HG03469 (cell line): ENCODE results near the gene LIN28B.
"Not testable (repeated sequence)": the region's sequence is repeated elsewhere in the genome, so short reads cannot be mapped to it uniquely, and the experiment has no call there.

ENCODE experiments used
- ATAC-seq: cut with Tn5 transposase; IDR thresholded peaks from one replicate; pipeline ENCODE4 v1.9.1; 2021; ENCODE audit warnings: mild to moderate bottlenecking, moderate library complexity, moderate number of reproducible peaks; ENCODE audit not compliant: unreplicated experiment

The LIN28B gene

DNA sequence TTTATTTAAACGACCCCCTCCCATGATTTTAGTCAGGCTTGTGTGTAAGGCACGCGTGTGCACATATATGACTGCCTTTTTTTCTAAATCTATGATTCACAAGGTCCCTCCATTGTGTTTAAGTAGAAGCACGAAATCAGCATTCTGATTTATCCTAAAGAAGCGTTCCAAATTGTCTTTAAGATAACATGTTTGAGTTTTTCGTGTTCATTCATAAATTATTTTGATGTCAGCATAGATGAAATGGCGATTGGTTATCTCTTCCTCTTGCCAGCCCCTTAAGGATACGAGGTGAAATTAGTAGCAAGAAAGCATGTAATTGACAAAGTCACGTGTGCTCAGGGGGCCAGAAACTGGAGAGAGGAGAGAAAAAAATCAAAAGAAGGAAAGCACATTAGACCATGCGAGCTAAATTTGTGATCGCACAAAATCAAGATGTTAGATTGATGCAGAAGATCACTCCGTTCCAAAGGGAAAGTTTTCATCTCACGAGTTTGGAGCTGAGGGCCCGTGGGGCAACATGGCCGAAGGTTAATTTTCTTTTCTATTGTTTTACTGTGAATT is at the start of gene LIN28B:
LIN28B (plus strand) TSS at position 377 of the 564 bp plus-strand sequence; CDS start at position 521, 144 bp downstream.
- ATAC-seq, result no peak

DNA sequence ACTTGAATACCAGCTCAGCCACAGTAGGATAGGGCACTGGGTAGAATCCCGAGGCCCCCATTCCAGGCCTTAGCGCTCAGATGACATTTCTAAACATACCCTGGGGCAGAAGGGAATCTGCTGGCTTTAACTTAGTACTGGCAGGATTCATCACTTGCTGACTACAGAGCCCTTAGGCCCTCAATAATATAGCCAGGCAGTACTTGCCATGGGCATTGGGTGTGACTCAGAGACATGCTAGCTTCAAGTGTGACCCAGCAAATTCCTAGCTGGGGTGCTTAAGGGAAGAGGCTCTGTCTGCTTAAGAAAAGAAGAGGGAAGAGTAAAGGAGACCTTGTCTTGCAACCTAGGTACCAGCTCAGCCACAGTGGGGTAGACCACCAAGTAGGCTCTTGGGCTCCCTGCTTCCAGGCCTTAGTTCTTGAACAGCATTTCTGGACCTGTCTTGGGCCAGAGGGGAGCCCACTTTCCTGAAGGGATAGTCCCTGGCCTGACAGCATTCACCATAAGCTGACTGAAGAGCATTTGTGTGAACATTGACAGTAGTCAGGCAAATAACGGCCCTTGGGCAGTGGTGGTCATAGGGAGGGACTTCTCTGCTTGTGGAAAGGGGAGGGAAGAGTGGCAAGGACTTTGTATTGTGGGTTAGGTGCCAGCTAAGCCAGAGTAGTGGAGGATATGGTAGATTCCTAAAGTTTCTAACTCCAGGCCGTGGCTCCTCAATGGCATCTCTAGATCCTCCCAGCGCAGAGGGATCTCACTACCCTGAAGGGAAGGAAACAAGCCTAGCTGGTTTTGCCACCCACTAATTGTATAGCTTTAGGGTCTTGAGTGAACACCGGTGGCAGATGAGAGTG is 48.6 kb upstream of the LIN28B start:
- ATAC-seq, result no peak

- no peak for ATAC-seq
Observed at GRCh38 chr6:104908888-104909525, 47.9 kb upstream of the LIN28B start.

GRCh38 chr6:104921896-104922295 is 35.0 kb upstream of the LIN28B start:
- ATAC-seq, result no peak

DNA sequence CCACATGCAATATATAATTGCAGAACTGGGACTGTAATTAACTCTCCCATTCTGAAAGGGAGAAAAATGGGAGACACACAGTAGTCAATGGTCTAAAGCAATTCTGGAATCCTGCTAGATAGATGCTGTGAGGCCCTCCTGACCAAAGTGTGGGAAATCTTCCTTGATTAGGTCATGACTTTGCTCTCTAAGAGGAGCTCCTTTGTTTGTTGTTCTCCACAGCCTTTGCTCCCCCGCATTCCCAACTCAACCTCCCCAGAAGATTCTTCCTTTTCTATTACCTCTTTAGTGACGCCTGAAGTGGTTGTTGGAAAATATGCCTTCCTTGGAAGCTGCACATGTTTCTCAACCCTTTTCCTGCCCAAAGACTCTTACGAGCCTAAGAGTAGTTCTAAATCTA is 28.8 kb upstream of the LIN28B start:
- no peak for ATAC-seq

- ATAC-seq, result no peak
Observed at GRCh38 chr6:104929353-104929752, 27.6 kb upstream of the LIN28B start.

DNA sequence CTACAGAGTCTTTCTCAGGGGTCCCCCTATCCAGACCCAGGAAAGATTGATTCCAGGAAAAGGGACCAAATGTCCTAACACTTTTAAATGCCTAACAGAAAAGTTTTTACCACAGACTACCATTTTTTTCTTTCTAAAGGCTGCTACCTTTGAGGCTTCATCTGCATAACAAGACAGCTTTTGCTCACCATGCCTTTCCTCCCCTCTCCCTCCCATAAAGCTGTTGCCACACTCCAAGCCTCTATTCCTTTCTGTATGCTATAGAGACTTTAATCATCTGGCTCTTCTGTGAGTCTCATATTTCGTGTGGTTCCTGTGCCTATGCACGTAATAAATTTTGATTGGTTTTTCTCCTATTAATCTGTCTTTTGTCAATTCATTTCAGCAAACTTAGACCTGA is 26.0 kb upstream of the LIN28B start:
- no peak for ATAC-seq

DNA sequence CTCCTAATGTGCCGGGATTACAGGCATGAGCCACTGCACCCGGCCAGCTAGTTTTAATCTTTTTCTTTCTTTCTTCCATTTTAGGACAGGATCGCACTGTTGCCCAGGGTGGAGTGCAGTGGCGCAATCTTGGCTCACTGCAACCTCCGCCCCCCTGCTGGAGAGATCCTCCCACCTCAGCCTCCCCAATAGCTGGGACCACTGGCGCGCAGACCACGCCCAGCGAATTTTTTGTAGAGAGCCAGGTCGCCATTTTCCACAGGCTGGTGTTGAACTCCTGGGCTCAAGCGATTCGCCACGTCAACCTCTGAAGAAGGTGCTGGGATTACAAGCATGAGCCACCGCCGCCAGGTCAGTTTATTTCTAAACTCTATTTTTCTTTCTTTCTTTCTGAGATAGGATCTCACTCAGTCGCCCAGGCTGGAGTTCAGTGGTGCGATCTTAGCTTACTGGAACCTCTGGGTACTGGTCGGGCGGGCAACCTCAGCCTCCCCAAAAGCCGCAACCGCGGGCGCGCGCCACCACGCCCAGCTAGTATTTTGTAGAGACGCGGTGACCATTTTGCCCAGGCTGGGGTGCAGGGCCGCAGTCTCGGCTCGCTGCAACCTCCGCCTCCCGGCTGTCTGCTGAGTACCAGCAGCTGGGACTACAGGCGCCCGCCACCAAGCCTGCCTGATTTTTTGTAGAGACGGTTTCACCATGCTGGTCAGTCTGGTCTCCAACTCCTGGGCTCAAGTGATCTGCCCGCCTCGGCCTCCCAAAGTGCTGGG is 20.0 kb upstream of the LIN28B start:
- no peak for ATAC-seq

GRCh38 chr6:104940238-104940892 is 16.5 kb upstream of the LIN28B start:
- ATAC-seq, result no peak

DNA sequence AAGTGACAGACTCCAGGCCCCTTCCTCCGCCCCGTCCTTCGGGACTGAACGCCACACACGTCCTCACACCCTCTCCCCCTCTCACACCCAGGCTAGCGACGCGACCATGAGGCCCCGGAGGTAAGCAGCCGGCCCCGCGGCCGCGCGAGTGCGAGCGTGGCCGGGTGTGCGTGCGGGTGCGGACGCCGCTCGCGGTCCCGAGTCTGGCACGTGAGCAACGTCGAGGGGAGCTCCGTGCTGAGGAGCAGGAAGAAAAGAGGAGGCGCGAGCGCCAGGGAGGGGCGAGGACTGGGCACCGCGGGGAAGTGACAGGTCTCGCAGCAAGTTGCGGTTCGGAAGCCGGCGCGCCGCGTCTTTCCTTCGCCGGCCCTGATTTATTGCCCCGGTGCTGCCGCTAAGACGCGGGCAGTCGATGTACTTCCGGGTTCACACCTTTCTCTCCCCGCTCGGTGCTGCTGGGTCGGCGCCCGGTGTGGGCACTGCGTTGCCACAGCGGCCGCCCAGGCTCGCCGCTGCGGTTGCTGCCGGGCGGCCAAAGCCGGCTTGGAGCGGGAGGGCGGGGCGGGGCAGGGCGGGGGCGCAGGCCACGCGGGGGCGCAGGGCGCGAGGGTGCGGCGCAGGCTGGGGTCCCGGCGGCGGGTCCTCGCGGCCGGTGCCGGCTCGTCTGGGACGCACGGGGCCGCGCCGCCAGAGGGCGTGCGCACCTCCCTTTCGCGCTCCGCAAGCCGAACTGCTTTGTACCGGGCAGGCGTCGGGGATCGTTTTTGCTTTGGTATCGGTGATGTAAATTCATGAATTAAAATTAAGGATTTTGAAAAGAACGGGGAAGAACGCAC is 15.8 kb upstream of the LIN28B start:
- no peak for ATAC-seq

- no peak for ATAC-seq
Observed at GRCh38 chr6:104941729-104942091, 15.2 kb upstream of the LIN28B start.

GRCh38 chr6:104943781-104944180 is 13.1 kb upstream of the LIN28B start:
- no peak for ATAC-seq

DNA sequence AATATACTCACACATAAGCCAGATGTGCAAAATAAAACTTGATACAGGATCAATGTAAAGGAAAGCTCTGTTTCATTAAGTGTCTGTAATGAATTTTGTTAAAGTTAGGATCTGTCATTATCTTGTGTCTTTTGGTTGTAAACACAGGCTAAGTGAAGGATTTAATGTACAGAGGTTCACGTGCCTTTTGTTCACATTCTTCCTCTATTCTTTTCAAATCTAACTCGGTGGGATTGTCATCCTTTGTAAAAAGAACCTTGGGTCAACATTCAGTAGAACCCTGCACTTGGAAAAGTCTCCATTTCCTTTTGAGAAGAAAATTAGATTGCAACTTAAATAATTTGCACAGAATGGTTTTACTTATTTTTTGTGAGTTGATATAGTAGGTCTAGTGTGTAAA is 7.7 kb upstream of the LIN28B start:
- ATAC-seq, result no peak

- ATAC-seq, result no peak
Observed at GRCh38 chr6:104951677-104952076, 5.2 kb upstream of the LIN28B start.

DNA sequence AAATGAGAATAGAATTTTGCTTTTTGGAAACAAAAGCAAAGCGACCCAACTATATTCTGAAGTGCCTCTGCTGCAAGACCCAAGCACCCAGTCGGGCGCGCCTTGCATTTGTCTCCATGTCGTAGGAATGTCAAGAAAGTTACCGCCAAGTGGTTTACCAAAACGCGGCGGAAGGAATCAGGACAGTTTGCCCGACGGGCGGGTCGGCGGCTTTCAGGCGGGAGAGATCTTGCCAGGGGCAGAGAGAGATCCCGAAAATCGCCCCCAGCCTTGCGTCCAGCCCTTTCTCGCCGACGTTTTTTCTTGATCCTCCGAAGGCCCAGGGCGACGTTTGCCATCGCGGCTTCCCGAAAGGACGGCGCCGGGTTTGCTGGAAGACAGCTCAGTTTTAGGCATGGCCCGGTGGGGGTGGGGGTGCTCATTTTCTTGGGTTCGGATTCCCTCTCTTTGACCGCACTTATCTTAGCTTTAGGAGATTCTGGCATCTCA is 4.0 kb upstream of the LIN28B start:
- ATAC-seq, result no peak

DNA sequence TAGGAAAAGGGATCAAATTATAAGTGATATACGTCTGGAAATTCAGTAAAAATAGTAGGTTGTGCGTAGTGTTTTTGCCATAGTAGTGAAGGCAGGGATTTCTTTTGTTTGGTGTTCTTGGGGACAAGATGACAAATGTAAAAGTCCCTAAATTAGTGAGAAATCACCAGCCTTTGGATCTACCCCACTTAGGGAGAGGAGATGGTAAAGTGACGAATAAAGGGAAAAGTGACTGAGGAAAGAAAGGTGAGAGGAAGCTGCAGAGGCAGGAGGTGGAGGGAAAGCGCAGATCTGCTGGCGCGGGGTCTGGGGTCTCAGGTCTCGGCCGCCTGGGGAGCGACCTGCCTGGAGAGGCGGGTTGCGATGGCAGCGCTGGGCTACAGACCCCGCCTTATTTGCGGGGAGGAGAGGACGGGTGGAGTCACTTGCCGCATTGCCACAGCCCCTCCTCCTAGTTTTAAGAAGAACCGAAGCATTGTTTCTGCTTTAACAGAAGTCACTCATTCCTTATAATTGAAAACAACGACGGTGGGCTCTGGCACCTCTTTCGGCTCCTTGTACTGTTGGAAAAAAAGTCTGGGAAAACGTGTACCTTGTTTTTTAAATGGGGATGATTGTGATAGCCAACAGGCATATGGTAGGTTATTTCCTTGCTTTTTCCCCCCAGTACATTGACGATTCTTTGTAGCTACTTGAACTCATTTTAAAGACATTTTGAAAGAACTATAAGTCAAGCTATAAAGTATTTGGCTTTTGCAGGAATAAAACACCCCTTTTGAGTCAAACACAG is 3.3 kb upstream of the LIN28B start:
- ATAC-seq, result not testable (repeated sequence)

DNA sequence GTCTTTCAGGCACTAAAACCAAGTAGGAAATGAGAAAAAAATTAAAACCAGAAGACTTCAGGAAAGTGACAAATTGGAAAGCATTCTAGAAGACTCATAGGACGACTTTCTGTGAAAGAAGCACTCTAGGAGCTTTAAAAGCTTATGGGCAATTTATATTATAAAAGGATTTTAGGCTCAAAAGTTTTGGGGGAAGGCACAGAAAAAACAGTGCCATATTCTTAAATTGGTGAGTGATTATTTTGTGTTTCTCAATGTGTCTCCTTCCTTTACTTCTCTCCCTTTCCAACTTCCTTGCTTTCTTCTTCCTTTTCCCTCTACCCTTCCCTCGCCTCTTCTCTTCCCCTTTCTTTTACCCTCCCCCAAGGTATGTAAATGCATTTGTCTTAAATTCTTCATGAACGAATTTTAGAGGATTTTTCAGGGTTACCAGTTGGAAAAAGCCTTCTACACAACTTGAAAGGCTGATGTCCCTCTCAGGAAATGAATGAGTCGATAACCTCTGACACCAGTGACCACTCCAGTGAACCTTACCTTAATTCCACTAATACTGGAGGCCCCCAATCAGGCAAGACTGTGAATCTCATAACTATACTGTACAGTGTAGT is 2.6 kb upstream of the LIN28B start:
- ATAC-seq, result no peak

GRCh38 chr6:104955491-104955890 is 1.4 kb upstream of the LIN28B start:
- no peak for ATAC-seq
